ENCODE results near the gene MYOM3.

MYOM3 gene

GRCh38 chr1:24138476-24139221 lies 26.7 kb upstream of the MYOM3 start:
- no peak for DNase-seq (ENCODE audit: low read depth in 3 of 3)

- DNase-seq (ENCODE audit: low read depth in 3 of 3): no peak
Observed at GRCh38 chr1:24136956-24137539, 25.1 kb upstream of the MYOM3 start.

- DNase-seq (ENCODE audit: low read depth in 3 of 3): no peak
Observed at GRCh38 chr1:24134376-24134775, 22.4 kb upstream of the MYOM3 start.

- DNase-seq (ENCODE audit: low read depth in 3 of 3): no peak
Observed at GRCh38 chr1:24133819-24134218, 21.9 kb upstream of the MYOM3 start.

GRCh38 chr1:24130385-24130784 lies 18.4 kb upstream of the MYOM3 start:
- DNase-seq (ENCODE audit: low read depth in 3 of 3): no peak

- DNase-seq (ENCODE audit: low read depth in 3 of 3): no peak
Observed at GRCh38 chr1:24127801-24128363, 15.9 kb upstream of the MYOM3 start.

- DNase-seq (ENCODE audit: low read depth in 3 of 3): no peak
Observed at GRCh38 chr1:24127134-24127800, 15.3 kb upstream of the MYOM3 start.

GRCh38 chr1:24126672-24127023 lies 14.7 kb upstream of the MYOM3 start:
- DNase-seq (ENCODE audit: low read depth in 3 of 3): no peak

GRCh38 chr1:24126018-24126671 lies 14.2 kb upstream of the MYOM3 start:
- DNase-seq (ENCODE audit: low read depth in 3 of 3): no peak

- DNase-seq (ENCODE audit: low read depth in 3 of 3): no peak
Observed at GRCh38 chr1:24125456-24125855, 13.5 kb upstream of the MYOM3 start.

GRCh38 chr1:24124980-24125379 lies 13.0 kb upstream of the MYOM3 start:
- DNase-seq (ENCODE audit: low read depth in 3 of 3): no peak

- DNase-seq (ENCODE audit: low read depth in 3 of 3): no peak
Observed at GRCh38 chr1:24123611-24124010, 11.7 kb upstream of the MYOM3 start.

GRCh38 chr1:24122776-24123175 lies 10.8 kb upstream of the MYOM3 start:
- DNase-seq (ENCODE audit: low read depth in 3 of 3): no peak

- DNase-seq (ENCODE audit: low read depth in 3 of 3): no peak
Observed at GRCh38 chr1:24121406-24121805, 9.5 kb upstream of the MYOM3 start.

- no peak for DNase-seq (ENCODE audit: low read depth in 3 of 3)
Observed at GRCh38 chr1:24120965-24121364, 9.0 kb upstream of the MYOM3 start.

- no peak for DNase-seq (ENCODE audit: low read depth in 3 of 3)
Observed at GRCh38 chr1:24119859-24120756, 8.2 kb upstream of the MYOM3 start.

GRCh38 chr1:24119489-24119858 lies 7.5 kb upstream of the MYOM3 start:
- DNase-seq (ENCODE audit: low read depth in 3 of 3): no peak

GRCh38 chr1:24118410-24119242 lies 6.7 kb upstream of the MYOM3 start:
- no peak for DNase-seq (ENCODE audit: low read depth in 3 of 3)

- DNase-seq (ENCODE audit: low read depth in 3 of 3): no peak
Observed at GRCh38 chr1:24117722-24118409, 5.9 kb upstream of the MYOM3 start.

- DNase-seq (ENCODE audit: low read depth in 3 of 3): no peak
Observed at GRCh38 chr1:24117132-24117531, 5.2 kb upstream of the MYOM3 start.

Measured in stimulated activated CD4-positive, alpha-beta T cell treated with anti-CD3 and anti-CD28 coated beads, TNF-alpha, amount 100 ng/mL, for 48 hours (primary cell).